Heart left ventricle (tissue), 13 donors: ENCODE data around the gene CCR1.

ENCODE experiments used
- POLR2A ChIP-seq, 2 donors: fragments of 450-650 bp; IDR thresholded peaks; one replicate each; pipeline ENCODE4 v1.6.1; 2017; ENCODE audit warnings: antibody characterized with exemption in 2 of 2, mild to moderate bottlenecking in 2 of 2, moderate library complexity in 2 of 2
- TF ChIP-seq, protein P1 (sequence below), 12 donors: fragments of 200-600 bp; sonication (generic) in 4 of 12; IDR thresholded peaks; one replicate each; pipeline versions ENCODE4 v1.5.0 to v1.8.0; 2018 to 2022; ENCODE audit warnings: antibody characterized with exemption in 12 of 12, mild to moderate bottlenecking in 5 of 12
- donor health status: ischemic (EF 13 %, LVEDD 7.1; RV severe dilation, severe dysfunction).
- donor health status: DM: no; HTN: yes; CAD: no.
- donor health status: DM: no; HTN: no; CAD: no.
- donor health status: ischemic (EF 25% LVEDD 6.9; RV normal size, moderate dysfunction).
- donor health status: ischemic (EF 25% LVEDD 5.7; RV mildly dilated, moderate dysfunction).
- donor health status: ischemic (EF 35%, LVEDD 5.7; RV mildly dilated, moderate dysfunction).
- donor health status: nonischemic (EF 11% LVEDD 7.7; RV severe dilation, severe dysfunction).
- donor health status: DM: yes; HTN: yes; CAD: no.
- donor health status: PGD.
- donor health status: ischemic (EF 29% LVEDD 5.4; RV normal size, mild dysfunction).
- donor health status: nonischemic (EF 23%, LVEDD 6.1; RV moderate dilation, normal function).

DNA sequence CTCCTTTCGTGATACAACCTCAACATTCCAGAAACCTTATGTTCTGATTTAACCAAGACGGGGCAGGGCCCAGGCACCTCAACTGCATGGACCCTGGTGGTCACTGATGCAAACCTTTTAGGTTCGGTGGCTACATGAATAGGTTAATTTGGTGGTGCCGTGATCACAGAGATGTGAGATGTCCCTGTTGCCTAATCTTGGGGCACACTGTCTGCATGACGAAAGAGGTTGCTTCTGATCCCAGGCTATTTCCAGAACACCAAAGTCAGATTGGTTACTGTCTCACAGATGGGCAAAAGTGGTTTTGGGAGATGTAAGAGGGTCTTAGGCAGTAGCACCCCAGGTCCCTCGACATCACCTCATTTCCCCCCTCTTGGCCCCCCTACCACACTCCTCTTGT lies 4.0 kb upstream of the CCR1 start:
- TF ChIP-seq, protein P1, sequence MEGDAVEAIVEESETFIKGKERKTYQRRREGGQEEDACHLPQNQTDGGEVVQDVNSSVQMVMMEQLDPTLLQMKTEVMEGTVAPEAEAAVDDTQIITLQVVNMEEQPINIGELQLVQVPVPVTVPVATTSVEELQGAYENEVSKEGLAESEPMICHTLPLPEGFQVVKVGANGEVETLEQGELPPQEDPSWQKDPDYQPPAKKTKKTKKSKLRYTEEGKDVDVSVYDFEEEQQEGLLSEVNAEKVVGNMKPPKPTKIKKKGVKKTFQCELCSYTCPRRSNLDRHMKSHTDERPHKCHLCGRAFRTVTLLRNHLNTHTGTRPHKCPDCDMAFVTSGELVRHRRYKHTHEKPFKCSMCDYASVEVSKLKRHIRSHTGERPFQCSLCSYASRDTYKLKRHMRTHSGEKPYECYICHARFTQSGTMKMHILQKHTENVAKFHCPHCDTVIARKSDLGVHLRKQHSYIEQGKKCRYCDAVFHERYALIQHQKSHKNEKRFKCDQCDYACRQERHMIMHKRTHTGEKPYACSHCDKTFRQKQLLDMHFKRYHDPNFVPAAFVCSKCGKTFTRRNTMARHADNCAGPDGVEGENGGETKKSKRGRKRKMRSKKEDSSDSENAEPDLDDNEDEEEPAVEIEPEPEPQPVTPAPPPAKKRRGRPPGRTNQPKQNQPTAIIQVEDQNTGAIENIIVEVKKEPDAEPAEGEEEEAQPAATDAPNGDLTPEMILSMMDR (IDR thresholded peaks at IDR 0.05), result no peak
- no peak for TF ChIP-seq POLR2A (IDR thresholded peaks at IDR 0.05)
